HepG2 (cell line): Measurements from ENCODE around the gene SIGLEC10. TPM values are rescaled to one million over a fixed set of nuclear protein-coding genes. Genes with fewer than 3 reads are reported as not detected.

Experiments
- FOSL2 ChIP-seq: sonication (generic); formaldehyde crosslinking; IDR thresholded peaks from 2 replicates; pipeline ENCODE4 v1.4.0; 2020; ENCODE audit warnings: missing genetic modification reagents
- GABPB1 ChIP-seq: IDR thresholded peaks from 2 replicates; pipeline ENCODE4 v1.6.1; 2016; ENCODE audit warnings: mild to moderate bottlenecking, missing genetic modification reagents, moderate library complexity, missing compliant biosample characterization
- GATAD1 ChIP-seq: IDR thresholded peaks from 2 replicates; pipeline ENCODE4 v1.6.1; 2016; ENCODE audit warnings: missing genetic modification reagents, missing compliant biosample characterization
- HNF1B ChIP-seq: sonication (generic); formaldehyde crosslinking; IDR thresholded peaks from 2 replicates; pipeline ENCODE4 v1.5.1; 2020; ENCODE audit warnings: mild to moderate bottlenecking, moderate library complexity, missing genetic modification reagents
- MATR3 ChIP-seq: sonication (generic); formaldehyde crosslinking; IDR thresholded peaks from 2 replicates; pipeline ENCODE4 v1.4.0; 2020; ENCODE audit warnings: missing genetic modification reagents
- NR2F6 ChIP-seq, 2 experiments: IDR thresholded peaks; 2 replicates each; pipeline ENCODE4 v1.6.1; 2016; ENCODE audit warnings: antibody characterized with exemption in 1 of 2, mild to moderate bottlenecking in 1 of 2
- PAXIP1 ChIP-seq: sonication (generic); formaldehyde crosslinking; conservative IDR thresholded peaks from 2 replicates; pipeline ENCODE4 v1.4.0; 2020; ENCODE audit warnings: mild to moderate bottlenecking, missing genetic modification reagents, moderate library complexity
- PCBP1 ChIP-seq: fragments of 200-400 bp; formaldehyde crosslinking; IDR thresholded peaks from 2 replicates; pipeline ENCODE4 v1.6.1; 2017; ENCODE audit warnings: mild to moderate bottlenecking, low read depth, low read length, borderline replicate concordance
- PHF21A ChIP-seq: sonication (generic); formaldehyde crosslinking; IDR thresholded peaks from 2 replicates; pipeline ENCODE4 v1.5.0; 2020; ENCODE audit warnings: mild to moderate bottlenecking, missing genetic modification reagents
- RXRA ChIP-seq: sonication (generic); formaldehyde crosslinking; IDR thresholded peaks from 2 replicates; pipeline ENCODE4 v1.5.1; 2020; ENCODE audit warnings: missing genetic modification reagents
- RXRB ChIP-seq: IDR thresholded peaks from 2 replicates; pipeline ENCODE4 v1.6.1; 2016; ENCODE audit warnings: borderline replicate concordance, missing genetic modification reagents, missing compliant biosample characterization
- SOX6 ChIP-seq, 2 experiments: fragments of 450-650 bp in 1 of 2; sonication (generic) in 1 of 2; formaldehyde crosslinking in 1 of 2; IDR thresholded peaks; 2 replicates each; pipeline versions ENCODE4 v1.4.0 to v1.6.1; 2017 to 2020; ENCODE audit warnings: antibody characterized with exemption in 1 of 2, mild to moderate bottlenecking in 1 of 2, missing genetic modification reagents in 1 of 2
- STAT5B ChIP-seq: sonication (generic); formaldehyde crosslinking; IDR thresholded peaks from 2 replicates; pipeline ENCODE4 v1.4.0; 2020; ENCODE audit warnings: missing genetic modification reagents
- THRA ChIP-seq: sonication (generic); formaldehyde crosslinking; IDR thresholded peaks from 2 replicates; pipeline ENCODE4 v1.4.0; 2020; ENCODE audit warnings: missing genetic modification reagents, borderline replicate concordance
- ZEB1 ChIP-seq: IDR thresholded peaks from 2 replicates; pipeline ENCODE4 v1.6.1; 2012; ENCODE audit warnings: mild to moderate bottlenecking, low read depth, inconsistent platforms; ENCODE audit not compliant: insufficient replicate concordance
- polyA plus RNA-seq, 8 experiments: library from polyadenylated mRNA; depleted of rRNA in 3 of 8; stranded (reverse) in 7 of 8; unstranded in 1 of 8; fragments of >200 nt; fragmentation: Illumina TruSeq in 4 of 8; extraction: Trizol in 4 of 8; gene quantifications; 2 replicates each; pipeline versions ENCODE4 v1.2.1 to v1.2.3, GENCODE V29; 2011 to 2016; ENCODE audit warnings: low read depth in 4 of 8, missing spikeins in 1 of 8, mixed read lengths in 1 of 8; ENCODE audit not compliant: insufficient read depth in 1 of 8
- total RNA-seq, 5 experiments: library from RNA; depleted of rRNA; stranded (reverse); fragments of >200 nt; fragmentation: Illumina TruSeq; extraction: Trizol; gene quantifications; 2 replicates each; pipeline ENCODE4 v1.2.3, GENCODE V29; 2016; ENCODE audit warnings: low read depth in 1 of 5
- TF ChIP-seq, protein P1 (sequence below): sonication (generic); formaldehyde crosslinking; IDR thresholded peaks from 2 replicates; pipeline ENCODE4 v1.5.1; 2020; ENCODE audit warnings: mild to moderate bottlenecking, missing genetic modification reagents, moderate library complexity
- TF ChIP-seq, protein P2 (sequence below): sonication (generic); formaldehyde crosslinking; IDR thresholded peaks from 2 replicates; pipeline ENCODE4 v1.4.0; 2020; ENCODE audit warnings: mild to moderate bottlenecking, low read depth, missing genetic modification reagents
- TF ChIP-seq, protein P3 (sequence below): sonication (generic); formaldehyde crosslinking; IDR thresholded peaks from 2 replicates; pipeline ENCODE4 v1.5.0; 2020; ENCODE audit warnings: missing genetic modification reagents

SIGLEC10 gene
- total and polyA plus RNA-seq, 2 of the 13 experiments (the other 11 are each of a cell fraction or from before 2014, with no cell fraction given) = not detected

- TF ChIP-seq, protein P1, sequence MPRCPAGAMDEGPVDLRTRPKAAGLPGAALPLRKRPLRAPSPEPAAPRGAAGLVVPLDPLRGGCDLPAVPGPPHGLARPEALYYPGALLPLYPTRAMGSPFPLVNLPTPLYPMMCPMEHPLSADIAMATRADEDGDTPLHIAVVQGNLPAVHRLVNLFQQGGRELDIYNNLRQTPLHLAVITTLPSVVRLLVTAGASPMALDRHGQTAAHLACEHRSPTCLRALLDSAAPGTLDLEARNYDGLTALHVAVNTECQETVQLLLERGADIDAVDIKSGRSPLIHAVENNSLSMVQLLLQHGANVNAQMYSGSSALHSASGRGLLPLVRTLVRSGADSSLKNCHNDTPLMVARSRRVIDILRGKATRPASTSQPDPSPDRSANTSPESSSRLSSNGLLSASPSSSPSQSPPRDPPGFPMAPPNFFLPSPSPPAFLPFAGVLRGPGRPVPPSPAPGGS (CRISPR knock-in tag) = 0 out of 2 replicates have a peak, but pooled peaks have one; percentile 24
- TF ChIP-seq RXRA (peak; percentile 57; the same call in 1 of the 2 replicates), PCBP1 (0 out of 2 replicates have a peak, but pooled peaks have one; percentile 29), ZEB1 (peak; percentile 43), PAXIP1 (CRISPR knock-in tag) (peak; percentile 68), GABPB1 (CRISPR knock-in tag) (0 out of 2 replicates have a peak, but pooled peaks have one; percentile 16), RXRB (0 out of 2 replicates have a peak, but pooled peaks have one; percentile 14), STAT5B (CRISPR knock-in tag) (no peak), HNF1B (CRISPR knock-in tag) (0 out of 2 replicates have a peak, but pooled peaks have one; percentile 24), THRA (CRISPR knock-in tag) (peak; percentile 13; the same call in 1 of the 2 replicates), MATR3 (CRISPR knock-in tag) (no peak), NR2F6 (IDR thresholded peaks at IDR 0.05) (peak; percentile 89), NR2F6 (CRISPR knock-in tag; IDR thresholded peaks at IDR 0.05) (peak; percentile 95), FOSL2 (CRISPR knock-in tag) (peak; percentile 43; the same call in 1 of the 2 replicates), PHF21A (CRISPR knock-in tag) (0 out of 2 replicates have a peak, but pooled peaks have one; percentile 43), SOX6 (IDR thresholded peaks at IDR 0.05) (no peak), SOX6 (CRISPR knock-in tag; IDR thresholded peaks at IDR 0.05) (peak; percentile 82), GATAD1 (0 out of 2 replicates have a peak, but pooled peaks have one; percentile 23)
- TF ChIP-seq, protein P2, sequence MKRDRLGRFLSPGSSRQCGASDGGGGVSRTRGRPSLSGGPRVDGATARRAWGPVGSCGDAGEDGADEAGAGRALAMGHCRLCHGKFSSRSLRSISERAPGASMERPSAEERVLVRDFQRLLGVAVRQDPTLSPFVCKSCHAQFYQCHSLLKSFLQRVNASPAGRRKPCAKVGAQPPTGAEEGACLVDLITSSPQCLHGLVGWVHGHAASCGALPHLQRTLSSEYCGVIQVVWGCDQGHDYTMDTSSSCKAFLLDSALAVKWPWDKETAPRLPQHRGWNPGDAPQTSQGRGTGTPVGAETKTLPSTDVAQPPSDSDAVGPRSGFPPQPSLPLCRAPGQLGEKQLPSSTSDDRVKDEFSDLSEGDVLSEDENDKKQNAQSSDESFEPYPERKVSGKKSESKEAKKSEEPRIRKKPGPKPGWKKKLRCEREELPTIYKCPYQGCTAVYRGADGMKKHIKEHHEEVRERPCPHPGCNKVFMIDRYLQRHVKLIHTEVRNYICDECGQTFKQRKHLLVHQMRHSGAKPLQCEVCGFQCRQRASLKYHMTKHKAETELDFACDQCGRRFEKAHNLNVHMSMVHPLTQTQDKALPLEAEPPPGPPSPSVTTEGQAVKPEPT = no peak
- TF ChIP-seq, protein P3, sequence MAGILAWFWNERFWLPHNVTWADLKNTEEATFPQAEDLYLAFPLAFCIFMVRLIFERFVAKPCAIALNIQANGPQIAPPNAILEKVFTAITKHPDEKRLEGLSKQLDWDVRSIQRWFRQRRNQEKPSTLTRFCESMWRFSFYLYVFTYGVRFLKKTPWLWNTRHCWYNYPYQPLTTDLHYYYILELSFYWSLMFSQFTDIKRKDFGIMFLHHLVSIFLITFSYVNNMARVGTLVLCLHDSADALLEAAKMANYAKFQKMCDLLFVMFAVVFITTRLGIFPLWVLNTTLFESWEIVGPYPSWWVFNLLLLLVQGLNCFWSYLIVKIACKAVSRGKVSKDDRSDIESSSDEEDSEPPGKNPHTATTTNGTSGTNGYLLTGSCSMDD (CRISPR knock-in tag) = no peak
These were observed 29.5 kb downstream of the SIGLEC10 start, which contains the start of gene LIM2 (continued) for GRCh38 chr19:51387924-51388389.
